Measurements from ENCODE around the gene LRRC8C.

GRCh38 chr1:89735479-89735878, 102.6 kb downstream of the LRRC8C start:
- TF ChIP-seq CTCF (IDR thresholded peaks at IDR 0.05): no peak
- no peak for TF ChIP-seq POLR2A (IDR thresholded peaks at IDR 0.05)
